ENCODE measurements around the gene UFSP1. TPM values are rescaled to one million over a fixed set of nuclear protein-coding genes. Genes with fewer than 3 reads are reported as not detected.
"Not testable (repeated sequence)": the region's sequence is repeated elsewhere in the genome, so short reads cannot be mapped to it uniquely, and the experiment has no call there.

The UFSP1 gene
- 1.8 and 3.3 TPM in 2 replicates for total RNA-seq (2014; rRNA removed; shearing (Covaris generic))

DNA sequence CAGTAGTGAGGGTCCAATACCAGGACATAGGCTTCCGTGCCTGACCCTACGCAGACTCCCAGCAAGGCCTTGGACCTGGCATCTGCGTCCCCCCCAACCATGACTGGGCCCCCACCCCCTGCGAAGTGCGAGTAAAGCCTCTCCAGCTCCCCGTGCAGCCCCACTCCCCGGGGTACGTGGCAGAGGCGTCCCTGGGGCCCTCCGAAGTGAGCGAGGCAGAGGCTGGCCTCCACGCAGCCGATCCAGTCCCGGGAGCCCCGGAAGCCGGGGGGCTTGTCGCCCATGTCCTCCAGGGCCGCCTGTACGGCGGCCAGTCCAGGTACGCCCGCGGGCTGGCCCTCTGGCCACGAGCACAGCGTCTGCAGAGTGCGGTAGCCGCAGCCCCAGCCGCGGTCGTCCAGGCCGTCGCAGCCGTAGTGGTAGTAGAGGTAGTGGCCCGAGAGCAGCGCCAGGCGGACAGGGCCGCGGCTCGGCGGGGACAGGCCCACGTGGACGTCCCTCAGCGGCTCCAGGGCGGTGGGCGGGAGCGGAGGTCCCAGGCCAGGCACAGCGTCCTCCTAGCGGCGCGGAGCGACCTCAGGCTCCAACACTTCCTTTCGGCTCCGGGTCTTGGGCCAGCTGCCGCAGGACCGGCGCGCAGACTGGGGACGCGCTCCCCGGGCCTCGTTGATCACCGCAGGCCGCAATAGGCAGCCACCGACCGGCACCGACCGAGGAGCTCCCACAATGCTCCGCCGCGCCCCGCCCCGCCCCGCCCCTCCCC lies at the start of gene UFSP1:
Gene UFSP1, minus strand, starts transcription at position 728 of the 763 bp plus-strand sequence. Its CDS starts 444 bp downstream, at position 284.
- no peak for DNase-seq (ENCODE audit: low spot score)

DNA sequence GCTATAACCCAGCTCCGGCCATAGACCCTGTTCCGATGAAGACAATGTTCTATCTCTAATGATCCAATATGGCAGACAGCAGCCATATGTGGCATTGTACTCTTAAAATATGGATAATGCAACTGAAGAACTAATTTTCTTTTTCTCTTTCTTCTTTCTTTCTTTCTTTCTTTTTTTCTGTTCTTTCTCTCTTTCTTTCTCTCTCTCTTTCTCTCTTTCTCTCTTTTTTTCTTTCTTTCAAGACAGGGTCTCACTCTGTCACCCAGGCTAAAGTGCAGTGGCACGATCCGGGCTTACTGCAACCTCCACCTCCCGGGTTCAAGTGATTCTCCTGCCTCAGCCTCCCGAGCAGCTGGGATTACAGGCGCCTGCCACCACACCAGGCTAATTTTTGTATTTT lies 46.7 kb upstream of the UFSP1 start:
- not testable (repeated sequence) for DNase-seq (ENCODE audit: low spot score)

DNA sequence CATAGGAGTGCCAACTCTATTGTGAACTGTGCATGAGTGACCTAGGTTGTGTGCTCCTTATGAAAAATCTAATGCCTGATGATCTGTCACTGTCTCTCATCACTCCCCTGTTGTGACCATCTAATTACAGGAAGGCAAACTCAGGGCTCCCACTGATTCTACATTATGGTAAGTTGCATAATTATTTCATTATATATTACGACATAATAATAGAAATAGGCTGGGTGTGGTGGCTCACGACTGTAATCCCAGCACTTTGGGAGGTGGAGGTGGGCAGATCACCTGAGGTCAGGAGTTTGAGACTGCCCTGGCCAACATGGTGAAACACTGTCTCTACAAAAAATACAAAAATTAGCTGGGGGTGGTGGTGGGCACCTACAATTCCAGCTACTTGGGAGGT lies 45.9 kb upstream of the UFSP1 start:
- DNase-seq (ENCODE audit: low spot score): not testable (repeated sequence)

DNA sequence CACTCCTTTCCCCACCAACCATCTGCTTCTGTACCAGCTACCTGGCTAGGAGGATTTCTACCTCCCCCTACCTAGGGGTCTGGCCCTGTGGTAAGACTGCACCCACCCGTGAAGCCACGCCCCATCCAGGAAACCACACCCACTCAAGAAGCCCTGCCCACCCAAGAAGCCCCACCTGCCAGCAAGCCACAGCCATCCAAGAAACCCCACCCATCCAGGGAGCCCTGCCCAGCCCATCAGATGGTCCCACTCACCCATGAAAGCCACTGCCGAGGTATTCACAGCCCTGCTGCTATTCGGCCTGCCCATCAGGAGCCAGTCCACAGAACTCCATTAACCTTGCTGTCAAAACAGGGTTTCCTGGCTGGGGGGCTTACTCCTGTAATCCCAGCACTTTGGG lies 44.2 kb upstream of the UFSP1 start:
- no peak for DNase-seq (ENCODE audit: low spot score)

DNA sequence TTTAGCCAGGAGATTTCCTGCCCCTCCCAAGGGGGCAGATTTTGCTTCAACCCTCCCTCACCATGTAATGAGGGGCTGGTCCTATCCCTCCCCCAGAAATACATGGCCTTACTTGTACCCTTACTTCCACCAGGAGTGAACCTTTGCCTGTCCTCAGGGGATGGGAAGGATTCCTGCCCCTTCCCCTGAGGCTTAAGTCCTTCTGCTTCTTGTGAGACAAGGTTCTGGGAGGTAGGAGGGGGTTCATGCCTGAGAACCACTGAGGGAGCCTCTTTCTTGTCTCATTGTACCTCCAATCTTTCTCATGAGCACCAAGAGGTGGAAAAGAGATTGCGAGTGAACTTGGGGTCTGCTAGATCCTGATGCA lies 40.3 kb upstream of the UFSP1 start:
- DNase-seq (ENCODE audit: low spot score): no peak

DNA sequence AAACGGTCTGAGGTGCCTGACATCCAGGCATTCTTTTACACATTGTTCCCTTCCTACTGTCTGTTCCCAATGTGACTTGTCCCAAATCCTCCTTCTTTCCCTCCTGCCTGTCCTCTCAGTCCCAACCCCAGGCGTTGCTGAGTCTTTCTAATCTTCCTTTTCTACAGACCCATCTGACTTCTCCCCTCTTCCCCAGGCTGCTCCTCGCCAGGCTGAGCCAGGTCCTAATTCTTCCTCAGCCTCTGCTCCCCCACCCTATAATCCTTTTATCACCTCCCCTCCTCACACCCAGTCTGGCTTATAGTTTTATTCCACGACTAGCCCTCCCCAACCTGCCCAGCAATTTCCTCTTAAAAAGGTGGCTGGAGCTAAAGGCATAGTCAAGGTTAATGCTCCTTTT lies 34.1 kb upstream of the UFSP1 start:
- DNase-seq (ENCODE audit: low spot score): not testable (repeated sequence)

DNA sequence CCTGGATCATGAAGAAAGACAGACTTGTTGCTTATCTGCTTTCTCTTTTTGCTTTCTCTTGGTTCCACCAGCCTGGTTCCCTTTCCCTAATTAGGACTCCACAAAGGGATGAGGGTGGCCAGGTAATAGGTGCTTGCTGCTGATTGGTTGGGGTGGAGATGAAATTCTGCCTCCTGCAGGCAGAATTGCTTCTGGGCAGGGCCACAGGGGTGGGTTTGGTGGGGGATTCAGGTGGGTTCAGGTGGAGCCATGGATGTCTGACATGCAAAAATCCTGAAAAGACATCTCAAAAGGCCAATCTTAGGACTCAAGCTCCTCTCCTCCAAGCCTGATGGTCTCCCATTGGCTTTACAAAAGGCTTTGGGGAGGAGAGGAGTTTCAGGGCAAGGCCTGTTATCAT lies 31.5 kb upstream of the UFSP1 start:
- no peak for DNase-seq (ENCODE audit: low spot score)

DNA sequence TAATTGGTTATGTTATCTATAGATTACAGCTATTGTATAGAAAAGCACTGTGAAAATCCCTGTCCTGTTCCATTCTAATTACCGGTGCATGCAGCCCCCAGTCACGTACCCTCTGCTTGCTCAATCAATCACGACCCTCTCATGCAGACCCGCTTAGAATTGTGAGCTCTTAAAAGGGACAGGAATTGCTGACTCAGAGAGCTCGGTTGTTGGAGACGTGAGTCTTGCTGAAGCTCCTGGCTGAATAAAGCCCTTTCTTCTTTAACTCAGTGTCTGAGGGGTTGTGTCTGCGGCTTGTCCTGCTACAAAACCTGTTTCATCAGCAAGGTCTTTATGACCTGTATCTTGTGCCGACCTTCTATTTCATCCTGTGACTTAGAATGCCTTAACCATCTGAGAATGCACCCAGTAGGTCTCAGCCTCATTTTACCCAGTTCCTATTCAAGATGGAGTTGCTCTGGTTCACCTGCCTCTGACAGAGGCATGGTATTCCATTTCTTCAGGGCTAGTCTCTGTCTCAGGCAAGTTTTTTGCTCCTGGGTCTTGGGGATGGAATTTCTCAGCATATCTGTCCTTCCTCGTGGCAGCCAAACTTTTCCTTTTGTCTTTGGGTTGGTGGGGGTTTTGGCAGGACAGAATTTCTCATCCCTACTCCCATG lies 30.4 kb upstream of the UFSP1 start:
- not testable (repeated sequence) for DNase-seq (ENCODE audit: low spot score)

DNA sequence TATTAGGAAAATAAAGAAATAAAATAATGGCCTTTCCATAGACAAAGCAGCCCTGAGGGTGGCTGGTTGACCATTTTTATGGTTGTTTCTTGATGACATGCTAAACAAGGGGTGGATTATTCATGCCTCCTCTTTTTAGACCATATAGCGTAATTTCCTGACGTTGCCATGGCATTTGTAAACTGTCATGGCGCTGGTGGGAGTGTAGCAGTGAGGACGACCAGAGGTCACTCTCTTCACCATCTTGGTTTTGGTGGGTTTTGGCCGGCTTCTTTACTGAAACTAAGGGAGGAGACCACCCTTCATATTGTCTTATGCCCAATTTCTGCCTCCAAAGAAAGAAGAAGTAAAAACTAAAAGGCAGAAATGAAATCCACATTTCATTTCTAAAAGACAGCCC lies 29.8 kb upstream of the UFSP1 start:
- DNase-seq (ENCODE audit: low spot score): not testable (repeated sequence)

DNA sequence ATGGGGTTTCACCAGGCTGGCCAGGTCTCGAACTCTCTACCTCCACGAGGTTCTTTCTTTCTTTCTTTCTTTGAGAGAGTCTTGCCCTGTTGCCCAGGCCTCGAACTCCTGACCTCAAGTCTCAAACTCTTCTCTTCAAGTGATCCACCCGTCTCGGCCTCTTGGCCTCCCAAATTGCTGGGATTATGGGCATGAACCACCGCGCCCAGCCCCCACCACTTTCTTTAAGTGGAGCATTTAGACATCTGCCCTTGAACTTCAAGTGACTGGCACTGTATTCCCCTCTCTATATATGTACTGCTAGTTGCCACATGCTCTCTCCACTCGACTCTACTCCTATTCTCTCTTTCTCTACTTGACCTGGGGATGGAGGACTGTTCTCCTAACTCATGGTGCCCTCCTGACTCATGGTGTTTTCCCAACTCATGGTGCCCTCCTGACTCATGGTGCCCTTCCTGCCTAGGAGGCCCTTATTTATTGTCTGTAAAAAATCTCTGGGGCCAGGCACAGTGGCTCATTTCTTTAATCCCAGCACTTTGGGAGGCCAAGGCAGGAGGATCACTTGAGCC lies 25.4 kb upstream of the UFSP1 start:
- DNase-seq (ENCODE audit: low spot score): peak; percentile 81

DNA sequence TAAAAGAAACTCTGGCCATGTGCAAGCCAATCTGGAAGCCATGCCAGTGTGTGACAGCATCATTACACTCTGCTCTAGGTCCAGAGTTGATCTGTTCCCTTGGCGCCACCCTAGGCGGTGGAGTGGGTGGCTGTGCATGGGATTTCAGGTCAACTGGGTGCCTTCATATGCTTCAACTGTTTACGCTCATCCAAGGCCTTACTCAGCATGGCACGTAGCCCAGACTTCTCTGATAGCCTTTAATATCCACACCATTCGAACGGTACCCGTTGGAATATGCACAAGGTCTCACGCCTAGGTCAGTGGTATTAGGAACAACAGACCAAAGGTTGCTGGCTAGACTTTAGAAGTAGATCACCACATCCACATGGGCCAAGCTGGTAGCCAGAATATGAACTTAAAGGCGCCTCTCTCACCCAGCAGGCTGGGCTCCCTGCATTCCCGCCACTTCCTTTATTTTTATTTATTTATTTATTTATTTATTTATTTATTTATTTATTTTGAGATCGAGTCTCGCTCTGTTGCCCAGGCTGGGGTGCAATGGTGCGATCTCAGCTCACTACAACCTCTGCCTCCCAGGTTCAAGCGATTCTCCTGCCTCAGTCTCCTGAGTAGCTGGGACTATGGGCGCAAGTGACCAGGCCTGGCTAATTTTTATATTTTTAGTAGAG lies 24.8 kb upstream of the UFSP1 start:
- no peak for DNase-seq (ENCODE audit: low spot score)

DNA sequence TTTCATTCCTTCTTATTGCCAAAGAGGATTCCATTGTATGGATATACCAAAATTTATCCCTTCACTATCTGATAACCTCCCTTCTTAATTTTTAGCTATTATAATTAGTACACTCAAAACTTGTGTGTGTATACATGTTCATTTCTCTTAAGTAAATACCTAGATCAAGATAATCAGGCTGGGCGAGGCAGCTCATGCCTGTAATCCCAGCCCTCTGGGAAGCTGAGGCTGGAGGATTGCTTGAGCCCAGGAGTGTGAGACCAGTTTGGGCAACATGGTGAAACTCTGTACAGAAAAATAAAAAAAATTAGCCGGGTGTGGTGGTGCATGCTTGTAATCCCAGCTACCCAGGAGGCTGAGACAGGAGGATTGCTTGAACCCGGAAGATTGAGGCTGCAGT lies 22.0 kb upstream of the UFSP1 start:
- DNase-seq (ENCODE audit: low spot score): no peak

DNA sequence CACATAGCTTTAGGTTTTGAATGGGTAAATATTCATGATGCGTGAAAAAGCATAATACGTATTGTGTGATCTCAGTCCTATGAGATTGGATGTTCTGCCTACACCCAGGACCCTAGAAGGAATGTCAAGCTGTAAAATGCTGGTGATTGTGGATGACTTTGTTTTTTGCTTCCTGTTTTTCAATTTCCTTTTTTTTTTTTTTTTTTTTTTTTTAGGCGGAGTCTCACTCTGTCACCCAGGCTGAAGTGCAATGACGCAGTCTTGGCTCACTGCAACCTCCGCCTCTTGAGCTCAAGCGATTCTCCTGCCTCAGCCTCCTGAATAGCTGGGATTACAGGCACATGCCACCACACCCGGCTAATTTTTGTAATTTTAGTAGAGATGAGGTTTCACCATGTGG lies 20.9 kb upstream of the UFSP1 start:
- DNase-seq (ENCODE audit: low spot score): not testable (repeated sequence)

DNA sequence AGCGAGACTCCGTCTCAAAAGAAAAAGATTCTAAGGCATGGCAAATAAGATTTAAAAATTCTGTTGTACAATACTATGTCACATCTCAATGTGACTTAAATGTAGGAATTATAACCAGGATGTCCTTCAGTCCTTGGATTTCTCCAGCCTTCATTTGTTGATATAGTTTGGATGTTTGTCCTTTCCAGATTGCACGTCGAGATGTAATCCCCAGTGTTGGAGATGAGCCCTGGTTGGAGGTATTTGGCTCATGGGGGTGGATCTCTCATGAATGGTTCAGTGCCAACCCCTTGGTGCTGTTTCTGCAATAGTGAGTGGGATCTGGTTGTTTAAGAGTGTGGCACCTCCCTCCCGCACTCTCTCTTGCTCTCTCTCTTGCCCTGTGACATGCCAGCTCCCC lies 19.0 kb upstream of the UFSP1 start:
- no peak for DNase-seq (ENCODE audit: low spot score)

DNA sequence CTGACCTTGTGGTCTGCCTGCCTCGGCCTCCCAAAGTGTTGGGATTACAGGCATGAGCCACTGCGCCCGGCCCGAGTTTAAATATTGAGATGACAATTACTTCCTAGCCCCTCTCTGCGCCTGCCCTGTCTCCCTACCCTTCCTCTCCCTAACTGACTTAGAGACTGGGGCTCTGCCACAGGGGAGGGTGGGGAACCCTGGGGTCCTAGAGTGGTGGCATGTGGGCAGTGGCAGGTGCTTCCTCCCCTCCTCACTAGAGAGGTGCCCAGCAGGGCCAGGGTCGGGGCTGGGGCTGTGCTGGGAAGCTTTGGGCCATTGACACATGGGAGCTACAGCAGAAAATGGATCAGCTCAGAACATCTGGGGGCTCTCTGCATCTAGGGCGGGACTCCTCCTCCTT lies 13.1 kb upstream of the UFSP1 start:
- no peak for DNase-seq (ENCODE audit: low spot score)

DNA sequence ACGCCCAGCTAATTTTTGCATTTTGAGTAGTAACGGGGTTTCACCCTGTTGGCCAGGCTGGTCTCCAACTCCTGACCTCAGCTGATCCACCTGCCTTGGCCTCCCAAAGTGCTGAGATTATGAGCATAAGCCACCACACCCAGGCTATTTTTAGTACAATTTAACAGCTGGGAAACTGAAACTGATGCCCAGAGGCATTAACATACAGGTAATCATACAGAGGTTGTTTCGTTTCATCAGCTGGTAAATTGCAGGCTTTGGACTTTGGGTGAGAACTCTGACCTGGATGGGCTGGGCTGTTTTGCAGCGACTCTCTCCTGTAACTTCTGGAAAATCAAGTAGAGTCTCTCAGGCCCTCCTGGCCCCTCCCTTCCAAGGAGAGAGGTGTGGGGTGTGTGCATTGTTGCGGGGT lies 12.4 kb upstream of the UFSP1 start:
- DNase-seq (ENCODE audit: low spot score): no peak

DNA sequence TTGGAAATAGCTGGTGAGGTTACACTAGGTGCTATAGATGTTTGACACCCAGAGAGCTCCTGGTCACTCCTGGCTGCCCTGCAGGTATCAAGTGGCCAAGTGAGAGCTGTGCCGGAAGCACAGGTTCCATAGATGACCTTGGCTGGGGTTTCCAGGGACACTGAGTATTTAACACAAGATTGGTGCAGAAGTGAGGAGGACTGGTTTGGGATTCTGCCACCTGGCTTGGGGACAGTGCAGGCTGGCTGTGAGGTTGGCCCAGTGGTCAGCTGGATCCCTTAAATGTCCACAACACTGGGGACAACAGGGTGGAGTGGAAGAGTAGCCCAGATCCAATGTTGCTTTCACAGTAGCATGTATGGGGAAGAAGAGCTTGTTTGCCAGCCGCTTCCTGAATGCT lies 11.5 kb upstream of the UFSP1 start:
- no peak for DNase-seq (ENCODE audit: low spot score)

DNA sequence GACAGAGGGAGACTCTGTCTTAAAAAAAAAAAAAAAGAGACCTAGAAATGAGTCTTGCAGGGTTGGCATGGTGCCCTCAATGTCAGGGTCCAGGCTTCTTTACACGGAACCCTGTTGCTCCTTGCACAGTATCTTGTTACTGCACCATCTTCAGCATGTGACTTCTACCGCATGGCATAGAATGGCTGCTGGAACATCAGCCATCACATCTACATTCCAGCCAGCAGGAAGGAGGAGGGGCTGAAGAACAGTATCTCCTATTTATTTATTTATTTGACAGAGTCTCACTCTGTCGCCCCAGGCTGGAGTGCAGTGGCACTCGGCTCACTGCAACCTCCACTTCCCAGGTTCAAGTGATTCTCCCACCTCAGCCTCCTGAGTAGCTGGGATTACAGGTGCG lies 9.9 kb upstream of the UFSP1 start:
- DNase-seq (ENCODE audit: low spot score): no peak

DNA sequence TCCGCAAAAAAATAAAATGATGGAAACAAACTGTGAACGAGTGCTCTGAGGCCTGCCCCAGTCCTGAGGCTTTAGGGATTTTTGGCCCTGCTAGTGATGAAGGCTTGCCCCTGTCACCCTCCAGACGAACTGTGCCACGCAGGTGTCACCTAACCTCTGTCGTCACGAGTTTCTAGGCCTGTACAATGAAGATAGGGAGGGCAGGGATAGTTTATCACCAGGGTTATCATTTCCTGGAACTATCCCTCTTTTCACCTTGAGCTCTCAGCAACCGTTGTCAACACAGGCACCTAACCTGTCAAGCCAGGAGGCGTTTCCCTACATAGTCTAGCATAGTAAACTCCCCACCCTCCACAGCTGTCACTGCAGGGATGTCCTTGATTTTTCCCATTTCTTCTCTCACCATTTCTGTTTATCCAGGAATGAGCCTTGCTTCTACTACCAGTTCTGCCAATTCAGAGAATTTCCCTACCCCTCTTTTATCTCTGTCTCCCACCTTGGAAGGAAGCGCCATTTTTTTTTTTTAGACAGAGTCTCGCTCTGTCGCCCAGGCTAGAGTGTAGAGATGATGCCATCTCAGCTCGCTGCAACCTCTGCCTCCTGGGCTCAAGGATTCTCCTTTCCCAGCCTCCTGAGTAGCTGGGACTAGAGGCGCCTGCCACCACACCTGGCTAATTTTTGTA lies 8.4 kb upstream of the UFSP1 start:
- no peak for DNase-seq (ENCODE audit: low spot score)

DNA sequence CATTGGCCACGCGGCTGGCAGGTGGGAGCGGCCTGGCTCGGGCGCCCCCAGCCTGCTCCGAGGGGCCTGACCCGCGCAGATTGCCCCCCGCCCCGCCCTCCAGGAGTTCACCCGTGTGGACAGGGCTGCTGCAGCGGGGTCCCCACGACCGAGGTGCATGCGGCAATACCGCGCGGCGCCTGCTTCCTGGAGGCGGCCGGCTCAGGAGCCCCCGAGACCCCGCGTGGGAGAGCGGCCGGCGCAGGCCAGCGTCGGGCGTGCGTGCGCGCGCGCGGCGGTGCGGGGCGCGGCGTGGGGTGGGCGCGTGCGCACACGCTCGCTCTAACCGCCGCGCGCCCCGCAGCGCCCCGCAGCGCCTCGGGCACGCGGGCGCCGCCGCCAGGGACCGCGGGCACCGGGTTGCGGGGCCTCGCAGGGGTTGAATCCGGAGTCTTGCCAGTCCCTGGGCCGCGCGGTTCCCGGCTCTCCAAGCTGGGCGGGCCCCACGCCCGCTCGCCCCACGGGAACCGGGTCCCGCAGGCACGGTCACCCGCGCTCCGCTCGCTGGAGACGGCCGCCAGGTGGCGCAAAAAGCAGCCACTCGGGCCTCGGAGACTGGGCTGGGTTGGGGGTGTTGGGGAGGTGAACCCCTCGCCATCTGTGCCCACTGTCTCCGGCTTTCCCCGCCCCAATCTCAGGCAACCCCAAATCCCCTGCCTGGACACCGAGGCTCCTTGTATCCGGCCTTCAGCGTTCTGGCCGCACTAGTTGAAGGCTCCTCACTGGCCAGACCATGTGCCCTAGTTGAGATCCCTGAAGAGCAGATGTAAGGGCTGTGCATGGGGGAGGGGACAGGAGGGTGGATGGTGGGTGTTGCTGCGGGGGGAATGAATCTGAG lies 7.5 kb upstream of the UFSP1 start:
- no peak for DNase-seq (ENCODE audit: low spot score)

Data from A172 (cell line).